ENCODE results near the gene PRCD.

The PRCD gene

DNA sequence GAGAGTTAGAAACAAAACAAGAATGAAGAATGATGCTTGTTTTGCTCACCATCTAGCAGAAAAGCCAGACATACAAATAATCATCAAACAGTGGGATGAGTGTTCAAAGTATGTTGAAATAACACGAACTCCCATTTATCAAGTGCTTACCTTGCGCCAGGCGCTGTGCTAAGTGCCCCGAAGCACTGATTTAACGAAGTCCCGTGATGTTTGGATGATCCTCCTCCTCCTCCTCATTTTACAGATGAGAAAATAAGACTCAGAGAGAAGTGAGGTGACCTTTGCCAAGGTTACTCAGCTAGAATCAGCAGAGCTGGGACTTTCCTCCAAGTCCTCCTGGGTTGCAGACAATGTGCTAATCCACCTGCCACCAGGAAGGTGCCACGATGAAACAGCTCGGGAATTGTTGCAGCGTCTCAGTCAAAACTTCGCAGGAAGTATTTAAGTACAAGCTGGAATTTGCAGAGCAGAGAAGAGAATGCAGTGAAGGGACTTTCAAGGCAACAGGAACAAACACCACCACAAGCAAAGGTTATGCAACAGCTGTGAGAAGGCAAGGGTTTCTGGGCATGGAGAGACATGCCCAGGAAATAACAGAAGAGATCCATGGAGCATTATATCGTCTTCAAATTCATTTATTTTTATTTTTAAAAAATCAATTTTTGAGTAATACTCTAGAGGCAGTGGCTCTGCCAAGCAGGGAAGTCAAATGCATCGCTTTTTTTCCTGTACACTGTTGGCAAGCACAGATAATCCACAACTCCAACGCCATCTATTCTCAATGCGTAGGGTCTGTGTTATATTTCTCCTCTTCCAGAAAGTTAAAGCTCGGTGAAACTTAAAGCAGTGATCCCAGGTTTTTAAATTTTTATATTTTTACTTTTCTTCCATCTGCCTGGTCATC is 11.1 kb downstream of the PRCD start:
- Histone ChIP-seq H2AFZ (no peak overlapping the region), H3K4me2 (ENCODE audit: low read length) (peak overlapping the region; percentile 20), H3K9me3 (ENCODE audit: control insufficient read depth, low read length) (no peaks in the 10 kb centered on the region), H3K9ac (no peak overlapping the region), H3K4me1 (peaks cover 19% of the 10 kb centered on the region), H3K27ac (no peak overlapping the region), H3K27me3 (ENCODE audit: control insufficient read depth, insufficient read depth, low read length) (no peaks in the 10 kb centered on the region), H3K36me3 (ENCODE audit: control insufficient read depth, insufficient read depth, low read length) (no peaks in the 10 kb centered on the region), H3K79me2 (no peaks in the 10 kb centered on the region), H3K4me3 (ENCODE audit: low read depth, low read length) (no peak overlapping the region)
- TF ChIP-seq, protein P1, sequence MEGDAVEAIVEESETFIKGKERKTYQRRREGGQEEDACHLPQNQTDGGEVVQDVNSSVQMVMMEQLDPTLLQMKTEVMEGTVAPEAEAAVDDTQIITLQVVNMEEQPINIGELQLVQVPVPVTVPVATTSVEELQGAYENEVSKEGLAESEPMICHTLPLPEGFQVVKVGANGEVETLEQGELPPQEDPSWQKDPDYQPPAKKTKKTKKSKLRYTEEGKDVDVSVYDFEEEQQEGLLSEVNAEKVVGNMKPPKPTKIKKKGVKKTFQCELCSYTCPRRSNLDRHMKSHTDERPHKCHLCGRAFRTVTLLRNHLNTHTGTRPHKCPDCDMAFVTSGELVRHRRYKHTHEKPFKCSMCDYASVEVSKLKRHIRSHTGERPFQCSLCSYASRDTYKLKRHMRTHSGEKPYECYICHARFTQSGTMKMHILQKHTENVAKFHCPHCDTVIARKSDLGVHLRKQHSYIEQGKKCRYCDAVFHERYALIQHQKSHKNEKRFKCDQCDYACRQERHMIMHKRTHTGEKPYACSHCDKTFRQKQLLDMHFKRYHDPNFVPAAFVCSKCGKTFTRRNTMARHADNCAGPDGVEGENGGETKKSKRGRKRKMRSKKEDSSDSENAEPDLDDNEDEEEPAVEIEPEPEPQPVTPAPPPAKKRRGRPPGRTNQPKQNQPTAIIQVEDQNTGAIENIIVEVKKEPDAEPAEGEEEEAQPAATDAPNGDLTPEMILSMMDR (IDR thresholded peaks at IDR 0.05), result no peak

- no peak overlapping the region for H3K9ac ChIP-seq
- H3K36me3 ChIP-seq (ENCODE audit: control insufficient read depth, insufficient read depth, low read length), result no peaks in the 10 kb centered on the region
- H3K79me2 ChIP-seq, result no peaks in the 10 kb centered on the region
- H2AFZ ChIP-seq, result no peak overlapping the region
- H3K27ac ChIP-seq, result no peak overlapping the region
- H3K9me3 ChIP-seq (ENCODE audit: control insufficient read depth, low read length), result no peaks in the 10 kb centered on the region
- H3K4me1 ChIP-seq, result peaks cover 12% of the 10 kb centered on the region
- TF ChIP-seq, protein P1 (IDR thresholded peaks at IDR 0.05), result no peak
- H3K4me2 ChIP-seq (ENCODE audit: low read length), result no peak overlapping the region
- no peaks in the 10 kb centered on the region for H3K27me3 ChIP-seq (ENCODE audit: control insufficient read depth, insufficient read depth, low read length)
- no peak overlapping the region for H3K4me3 ChIP-seq (ENCODE audit: low read depth, low read length)
Observed at GRCh38 chr17:76551685-76552084, 11.8 kb downstream of the PRCD start.

GRCh38 chr17:76553178-76553908 is 13.5 kb downstream of the PRCD start:
- Histone ChIP-seq H3K36me3 (ENCODE audit: control insufficient read depth, insufficient read depth, low read length) (no peaks in the 10 kb centered on the region), H3K79me2 (peaks cover under 1% of the 10 kb centered on the region), H3K27ac (no peak overlapping the region), H3K4me3 (ENCODE audit: low read depth, low read length) (no peak overlapping the region), H3K9ac (no peak overlapping the region), H2AFZ (no peak overlapping the region), H3K9me3 (ENCODE audit: control insufficient read depth, low read length) (no peaks in the 10 kb centered on the region), H3K4me2 (ENCODE audit: low read length) (no peak overlapping the region), H3K4me1 (peaks cover 6% of the 10 kb centered on the region), H3K27me3 (ENCODE audit: control insufficient read depth, insufficient read depth, low read length) (no peaks in the 10 kb centered on the region)
- TF ChIP-seq, protein P1 (IDR thresholded peaks at IDR 0.05), result no peak

DNA sequence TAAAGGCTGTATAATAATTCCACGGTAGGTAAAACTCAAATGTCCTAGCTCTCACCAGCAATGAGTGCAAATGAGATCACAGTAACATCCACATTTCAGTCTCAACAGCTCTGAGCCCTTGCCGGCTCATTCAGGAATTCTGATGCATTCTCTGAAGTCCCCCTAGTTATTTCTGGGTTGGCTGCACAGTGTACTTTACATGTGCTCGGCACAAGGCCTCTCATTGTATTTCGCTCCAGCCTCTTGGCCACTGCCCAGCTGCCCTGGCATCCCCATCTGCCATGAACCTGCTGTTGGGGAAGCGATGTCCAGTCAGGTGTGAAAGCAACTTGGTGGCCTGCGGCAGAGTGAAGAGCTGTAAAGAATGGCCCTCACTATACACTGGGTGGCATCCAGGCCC is 14.3 kb downstream of the PRCD start:
- peaks cover 8% of the 10 kb centered on the region for H3K79me2 ChIP-seq
- no peaks in the 10 kb centered on the region for H3K36me3 ChIP-seq (ENCODE audit: control insufficient read depth, insufficient read depth, low read length)
- no peak overlapping the region for H3K4me3 ChIP-seq (ENCODE audit: low read depth, low read length)
- peak overlapping the region; percentile 13 for H3K27ac ChIP-seq
- TF ChIP-seq, protein P1 (IDR thresholded peaks at IDR 0.05), result no peak
- no peaks in the 10 kb centered on the region for H3K9me3 ChIP-seq (ENCODE audit: control insufficient read depth, low read length)
- no peak overlapping the region for H3K9ac ChIP-seq
- no peak overlapping the region for H2AFZ ChIP-seq
- no peaks in the 10 kb centered on the region for H3K27me3 ChIP-seq (ENCODE audit: control insufficient read depth, insufficient read depth, low read length)
- no peak overlapping the region for H3K4me2 ChIP-seq (ENCODE audit: low read length)
- peaks cover 6% of the 10 kb centered on the region for H3K4me1 ChIP-seq
